H1 (cell line): ENCODE results near the gene MED12L. TPM values are rescaled to one million over a fixed set of nuclear protein-coding genes. Genes with fewer than 3 reads are reported as not detected.

Source experiments
- CTCF ChIA-PET: fragments of 300-600 bp; sonication (Branson Sonifier 250); formaldehyde crosslinking; loops from one replicate; lab custom pipeline; 2021; ENCODE audit not compliant: partially characterized antibody; lab: Charles Lee
- POLR2A ChIA-PET: fragments of 300-600 bp; sonication (Branson Sonifier 250); formaldehyde crosslinking; loops from one replicate; lab custom pipeline; 2021; ENCODE audit warnings: inconsistent platforms; ENCODE audit not compliant: partially characterized antibody; lab: Charles Lee
- DNase-seq, 2 experiments: peaks; one replicate each; pipeline versions ENCODE4 v3.0.0 to v3.0.0-alpha.2; 2010 to 2022; ENCODE audit warnings: low spot score in 2 of 2, low read depth in 1 of 2, mixed read lengths in 1 of 2
- FAIRE-seq: peaks from 2 replicates; lab custom pipeline; 2011; peaks lifted over from hg19 to GRCh38; lab: Jason Lieb, UNC
- H2AFZ ChIP-seq: 2 replicates; pipeline ENCODE4 v1.8.1; 2012; ENCODE audit warnings: low read length, inconsistent platforms
- H2AK5ac ChIP-seq: 2 replicates; pipeline ENCODE4 v1.6.1; 2013; ENCODE audit warnings: low read depth, low read length
- H2BK120ac ChIP-seq: replicated peaks from 2 replicates; pipeline ENCODE3; 2013; ENCODE audit warnings: low read depth, low read length, inconsistent platforms
- H2BK12ac ChIP-seq: 2 replicates; pipeline ENCODE4 v1.6.1; 2013; ENCODE audit warnings: low read depth, low read length
- H2BK15ac ChIP-seq: 2 replicates; pipeline ENCODE4 v1.6.1; 2013; ENCODE audit warnings: low read length
- H2BK20ac ChIP-seq: 2 replicates; pipeline ENCODE4 v1.6.1; 2013; ENCODE audit warnings: low read length
- H2BK5ac ChIP-seq: 2 replicates; pipeline ENCODE4 v1.6.1; 2013; ENCODE audit warnings: low read depth, low read length
- H3K14ac ChIP-seq: 2 replicates; pipeline ENCODE4 v1.6.1; 2013; ENCODE audit warnings: inconsistent platforms; ENCODE audit not compliant: insufficient read length
- H3K18ac ChIP-seq: 2 replicates; pipeline ENCODE4 v1.6.1; 2013; ENCODE audit warnings: low read length; ENCODE audit errors: extremely low read depth
- H3K23ac ChIP-seq: 2 replicates; pipeline ENCODE4 v1.6.1; 2013; ENCODE audit warnings: inconsistent platforms; ENCODE audit not compliant: insufficient read length
- H3K23me2 ChIP-seq: 2 replicates; pipeline ENCODE4 v1.6.1; 2013; ENCODE audit warnings: low read depth, low read length
- H3K27ac ChIP-seq: 2 replicates; pipeline ENCODE4 v1.6.1; 2011; ENCODE audit warnings: low read depth, low read length, inconsistent platforms
- H3K27me3 ChIP-seq, 4 experiments: replicated peaks in 1 of 4; 1 replicate in 1 of 4; 2 replicates in 3 of 4; pipeline versions ENCODE4 v1.6.1 to v1.8.1; 2011 to 2013; ENCODE audit warnings: low read length in 3 of 4, mild to moderate bottlenecking in 3 of 4, inconsistent platforms in 2 of 4, mixed read lengths in 2 of 4, moderate library complexity in 1 of 4; ENCODE audit not compliant: control insufficient read depth in 3 of 4, insufficient read depth in 3 of 4; ENCODE audit errors: extremely low read depth in 1 of 4
- H3K36me3 ChIP-seq, 4 experiments: 2 replicates each; pipeline versions ENCODE4 v1.6.1 to v1.8.1; 2011 to 2013; ENCODE audit warnings: mild to moderate bottlenecking in 4 of 4, low read length in 3 of 4, moderate library complexity in 2 of 4, control low read depth in 1 of 4, inconsistent platforms in 1 of 4; ENCODE audit not compliant: insufficient read depth in 4 of 4, control insufficient read depth in 2 of 4
- H3K4ac ChIP-seq: replicated peaks from 2 replicates; pipeline ENCODE3; 2013; ENCODE audit warnings: low read length, low read depth, mixed read lengths, inconsistent platforms; ENCODE audit not compliant: insufficient read length
- H3K4me1 ChIP-seq, 4 experiments: replicated peaks in 1 of 4; 1 replicate in 1 of 4; 2 replicates in 3 of 4; pipeline versions ENCODE4 v1.6.1 to v1.8.1; 2011 to 2013; ENCODE audit warnings: low read length in 3 of 4, inconsistent platforms in 2 of 4, mixed read lengths in 1 of 4; ENCODE audit not compliant: insufficient read depth in 4 of 4, control insufficient read depth in 3 of 4
- H3K4me2 ChIP-seq, 2 experiments: 2 replicates each; pipeline versions ENCODE4 v1.6.1 to v1.8.1; 2011 to 2013; ENCODE audit warnings: low read depth in 2 of 2, low read length in 2 of 2, control low read depth in 1 of 2, inconsistent platforms in 1 of 2, mild to moderate bottlenecking in 1 of 2; ENCODE audit not compliant: insufficient read depth in 1 of 2
- H3K4me3 ChIP-seq, 4 experiments: fragments of 200-600, 300-600 bp in 1 of 4; sonication (generic), shearing (Covaris generic), sonication (Bioruptor Twin) in 1 of 4; 2 replicates each; pipeline versions ENCODE4 v1.5.1 to v1.8.1; 2011 to 2016; ENCODE audit warnings: low read length in 4 of 4, low read depth in 3 of 4, control low read depth in 2 of 4, inconsistent platforms in 2 of 4, mild to moderate bottlenecking in 2 of 4, mixed read lengths in 1 of 4, moderate library complexity in 1 of 4; ENCODE audit not compliant: insufficient read depth in 2 of 4; ENCODE audit errors: extremely low read depth in 1 of 4
- H3K56ac ChIP-seq: replicated peaks from 2 replicates; pipeline ENCODE3; 2013; ENCODE audit warnings: low read depth, mild to moderate bottlenecking, mixed read lengths, low read length, inconsistent platforms; ENCODE audit not compliant: insufficient read length
- H3K79me1 ChIP-seq: 2 replicates; pipeline ENCODE4 v1.6.1; 2013; ENCODE audit warnings: low read depth, low read length, control low read depth
- H3K79me2 ChIP-seq, 2 experiments: 2 replicates each; pipeline versions ENCODE4 v1.6.1 to v1.8.1; 2012 to 2013; ENCODE audit warnings: low read length in 2 of 2, mild to moderate bottlenecking in 2 of 2, inconsistent platforms in 1 of 2; ENCODE audit not compliant: insufficient read depth in 2 of 2, control insufficient read depth in 1 of 2
- H3K9ac ChIP-seq, 4 experiments: replicated peaks in 1 of 4; 1 replicate in 1 of 4; 2 replicates in 3 of 4; pipeline versions ENCODE4 v1.6.1 to v1.8.1; 2011 to 2013; ENCODE audit warnings: low read depth in 3 of 4, low read length in 3 of 4, control low read depth in 2 of 4, mild to moderate bottlenecking in 2 of 4, moderate library complexity in 2 of 4, inconsistent platforms in 1 of 4; ENCODE audit errors: extremely low read depth in 1 of 4
- H3K9me3 ChIP-seq, 2 experiments: 2 replicates each; pipeline versions ENCODE4 v1.6.1 to v1.8.1; 2012 to 2013; ENCODE audit warnings: mild to moderate bottlenecking in 2 of 2, moderate library complexity in 2 of 2, control low read depth in 1 of 2, inconsistent platforms in 1 of 2, low read depth in 1 of 2, low read length in 1 of 2, mixed read lengths in 1 of 2; ENCODE audit not compliant: insufficient read depth in 2 of 2
- H4K20me1 ChIP-seq, 2 experiments: replicated peaks in 1 of 2; 2 replicates each; pipeline versions ENCODE3 to v1.8.1; 2011 to 2013; ENCODE audit warnings: inconsistent platforms in 2 of 2, low read length in 2 of 2, mild to moderate bottlenecking in 1 of 2; ENCODE audit not compliant: insufficient read depth in 2 of 2, control insufficient read depth in 1 of 2
- H4K5ac ChIP-seq: 2 replicates; pipeline ENCODE4 v1.6.1; 2013; ENCODE audit warnings: low read length, low read depth, mixed read lengths, inconsistent platforms; ENCODE audit not compliant: insufficient read length
- H4K8ac ChIP-seq: 2 replicates; pipeline ENCODE4 v1.8.0; 2013; ENCODE audit warnings: mild to moderate bottlenecking, moderate library complexity, low read length, inconsistent platforms; ENCODE audit not compliant: insufficient read depth; ENCODE audit errors: extremely low read depth
- H4K91ac ChIP-seq: replicated peaks from 2 replicates; pipeline ENCODE3; 2013; ENCODE audit warnings: low read length, mixed read lengths, inconsistent platforms; ENCODE audit not compliant: insufficient read length
- BCL11A ChIP-seq, 2 experiments: IDR thresholded peaks; one replicate each; pipeline ENCODE4 v1.6.1; 2011; ENCODE audit warnings: low read depth in 2 of 2, low read length in 2 of 2, mild to moderate bottlenecking in 2 of 2
- BRCA1 ChIP-seq: IDR thresholded peaks from 2 replicates; pipeline ENCODE4 v1.6.1; 2012; ENCODE audit warnings: low read depth, low read length, improper control_type of control experiment
- CTCF ChIP-seq, 3 experiments: IDR thresholded peaks; 1 replicate in 2 of 3; 2 replicates in 1 of 3; pipeline versions ENCODE4 v1.5.1 to v1.6.1; 2011; ENCODE audit warnings: low read length in 3 of 3, mild to moderate bottlenecking in 3 of 3, inconsistent platforms in 2 of 3, low read depth in 1 of 3, moderate library complexity in 1 of 3; ENCODE audit not compliant: insufficient read depth in 1 of 3; ENCODE audit errors: control extremely low read depth in 1 of 3
- WGBS, 2 experiments: shearing (Covaris generic) in 1 of 2; methylation state at CpG; one replicate each; pipeline versions ENCODE4 v1.1.6 to v1.1.7; 2013 to 2015; ENCODE audit warnings: low lambda C conversion rate in 2 of 2, mixed read lengths in 2 of 2, inconsistent platforms in 1 of 2, low coverage in 1 of 2, missing lambda C conversion rate in 1 of 2; ENCODE audit not compliant: insufficient replicate concordance in 2 of 2, insufficient coverage in 1 of 2, insufficient read length in 1 of 2; ENCODE audit errors: extremely low coverage in 1 of 2, missing lambda C conversion rate in 1 of 2; 5-methylcytosine and 5-hydroxymethylcytosine counted together
- polyA plus RNA-seq, 7 experiments: library from polyadenylated mRNA; depleted of rRNA in 3 of 7; stranded (reverse) in 5 of 7; unstranded in 2 of 7; fragments of >200 nt in 5 of 7; fragments of 200-250 nt in 2 of 7; gene quantifications; 1 replicate in 5 of 7; 2 replicates in 1 of 7; 4 replicates in 1 of 7; pipeline versions ENCODE4 v1.2.1 to v1.2.3, GENCODE V29; 2011 to 2013; ENCODE audit warnings: missing spikeins in 2 of 7, mixed read lengths in 2 of 7
- total RNA-seq: library from RNA; stranded (reverse); fragmentation: NEBNext Ultra II Directional; extraction: Animal tissue kit (Norgen Biotek cat#: 25700); gene quantifications from 2 replicates; pipeline ENCODE4 v1.2.1, GENCODE V29; 2021

The MED12L gene
- total and polyA plus RNA-seq, 2 of the 8 experiments (the other 6 are each of a cell fraction or from before 2014, with no cell fraction given) = 3.6 to 26.2 TPM

DNA sequence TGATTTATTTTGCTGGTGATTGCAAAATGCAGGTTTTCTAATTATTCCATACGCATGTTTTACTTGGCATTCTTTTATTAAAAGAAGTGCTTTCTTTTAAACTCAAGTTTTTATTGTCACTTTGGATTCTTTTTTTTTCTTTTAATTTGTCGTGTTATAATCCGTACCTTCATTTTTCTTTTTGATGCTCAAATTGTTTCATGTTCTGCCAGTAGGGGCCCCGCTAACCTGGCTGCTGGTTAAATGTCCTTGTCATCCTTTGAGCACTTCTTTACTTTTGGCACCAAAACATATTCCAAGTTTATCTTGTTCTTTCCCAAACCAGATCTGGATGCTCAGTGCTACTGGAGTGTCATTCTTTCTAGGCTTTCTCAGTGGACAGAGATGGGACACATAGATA is 31.6 kb downstream of the MED12L start:
- H4K91ac ChIP-seq = no peak overlapping the region

More for the DNA sequence above, 31.6 kb downstream of the MED12L start:
- H4K20me1 ChIP-seq = peaks cover 0 to 3% of the 10 kb centered on the region in 2 experiments
- no peaks in the 10 kb centered on the region for H3K4me1 ChIP-seq
- POLR2A ChIA-PET = no interaction called here
- no peak overlapping the region for H3K4ac ChIP-seq
- no peak overlapping the region for H3K18ac ChIP-seq
- H2BK5ac ChIP-seq = no peak overlapping the region
- H3K14ac ChIP-seq = no peak overlapping the region
- H3K4me2 ChIP-seq = no peak overlapping the region
- H2BK12ac ChIP-seq = no peak overlapping the region
- DNase-seq (no peak), FAIRE-seq (no peak)
- H3K23me2 ChIP-seq = no peaks in the 10 kb centered on the region
- H2BK120ac ChIP-seq = no peak overlapping the region
- H3K9ac ChIP-seq = no peak overlapping the region
- no peak overlapping the region for H2AFZ ChIP-seq
- WGBS, 2 experiments = 87% methylated on average over 4 of the region's 4 CpGs; no CpG with 5 or more reads in 1 of the 2 experiments
- H3K27me3 ChIP-seq = no peaks in the 10 kb centered on the region
- H3K56ac ChIP-seq = no peak overlapping the region
- H2BK20ac ChIP-seq = no peak overlapping the region
- H3K23ac ChIP-seq = no peak overlapping the region
- no peak overlapping the region for H3K27ac ChIP-seq
- no peak overlapping the region for H3K4me3 ChIP-seq
- CTCF ChIA-PET = no interaction called here
- no peaks in the 10 kb centered on the region for H3K9me3 ChIP-seq
- H2AK5ac ChIP-seq = no peak overlapping the region
- peaks cover 4% of the 10 kb centered on the region for H3K79me1 ChIP-seq
- no peak overlapping the region for H4K5ac ChIP-seq
- no peak overlapping the region for H2BK15ac ChIP-seq
- H3K79me2 ChIP-seq = peaks cover 0 to 29% of the 10 kb centered on the region in 2 experiments; a peak in 2 of 4 replicates
- H4K8ac ChIP-seq = no peak overlapping the region
- H3K36me3 ChIP-seq = no peaks in the 10 kb centered on the region
- TF ChIP-seq BRCA1 (no peak), CTCF (IDR thresholded peaks at IDR 0.05; ENCODE audit: control extremely low read depth in 1 of 3, insufficient read depth in 1 of 3, low read depth in 1 of 3, low read length in 3 of 3) (peak in 1 of 3 experiments; percentile 11; a peak in 1 of 4 replicates), BCL11A (IDR thresholded peaks at IDR 0.05; ENCODE audit: low read depth in 2 of 2, low read length in 2 of 2) (no peak)
- TF ChIP-seq, all 59 proteins: peak for 1
